Loucy (cell line): ENCODE results near the gene WBP1L.
A peak's percentile ranks its signal among the peaks of the same experiment; 100 is the strongest.

Experiments
- H2AFZ ChIP-seq: fragments of 200-600 bp; sonication (generic); 2 replicates; pipeline ENCODE4 v1.6.0; 2016; ENCODE audit warnings: antibody characterized with exemption, mild to moderate bottlenecking, low read length, moderate library complexity
- H3F3A ChIP-seq: fragments of 200-600 bp; 2 replicates; pipeline ENCODE4 v1.6.0; 2016; ENCODE audit warnings: antibody characterized with exemption, low read depth, mild to moderate bottlenecking
- H3K27me3 ChIP-seq: fragments of 200-600 bp; sonication (generic); 2 replicates; pipeline ENCODE4 v1.6.1; 2014; ENCODE audit warnings: low read length, mild to moderate bottlenecking; ENCODE audit not compliant: insufficient read depth, poor library complexity, severe bottlenecking
- H3K36me3 ChIP-seq: fragments of 200-600 bp; sonication (generic); 2 replicates; pipeline ENCODE4 v1.6.1; 2016; ENCODE audit warnings: low read length; ENCODE audit not compliant: insufficient read depth
- H3K4me1 ChIP-seq: fragments of 200-600 bp; sonication (generic); 2 replicates; pipeline ENCODE4 v1.5.1; 2014; ENCODE audit warnings: low read length, mild to moderate bottlenecking; ENCODE audit not compliant: insufficient read depth, poor library complexity, severe bottlenecking
- H3K4me2 ChIP-seq: fragments of 200-600 bp; sonication (generic); 2 replicates; pipeline ENCODE4 v1.6.0; 2014; ENCODE audit warnings: antibody characterized with exemption, low read length, low read depth, mild to moderate bottlenecking; ENCODE audit not compliant: poor library complexity, severe bottlenecking
- H3K4me3 ChIP-seq: fragments of 200-600 bp; sonication (generic); 2 replicates; pipeline ENCODE4 v1.5.1; 2014; ENCODE audit warnings: low read length, mild to moderate bottlenecking, mixed read lengths; ENCODE audit not compliant: poor library complexity, severe bottlenecking
- H3K79me2 ChIP-seq: fragments of 200-600 bp; sonication (generic); 2 replicates; pipeline ENCODE4 v1.6.1; 2014; ENCODE audit warnings: low read length; ENCODE audit not compliant: insufficient read depth
- H3K9ac ChIP-seq: fragments of 200-600 bp; sonication (generic); 2 replicates; pipeline ENCODE4 v1.6.0; 2014; ENCODE audit warnings: mild to moderate bottlenecking, low read depth, low read length, moderate library complexity; ENCODE audit not compliant: poor library complexity, severe bottlenecking
- H3K9me2 ChIP-seq: fragments of 200-600 bp; sonication (generic); replicated peaks from 2 replicates; pipeline ENCODE4 v1.6.1; 2016; ENCODE audit warnings: low read depth, low read length, mixed read lengths
- H3K9me3 ChIP-seq: fragments of 200-600 bp; sonication (generic); 2 replicates; pipeline ENCODE4 v1.6.1; 2014; ENCODE audit warnings: mild to moderate bottlenecking, antibody characterized with exemption, low read length, low read depth; ENCODE audit not compliant: insufficient read depth
- H4K20me1 ChIP-seq: fragments of 200-600 bp; sonication (generic); 2 replicates; pipeline ENCODE4 v1.6.0; 2014; ENCODE audit warnings: antibody characterized with exemption, low read length, mild to moderate bottlenecking; ENCODE audit not compliant: insufficient read depth, poor library complexity, severe bottlenecking
- EZH2phosphoT487 ChIP-seq: fragments of 200-600 bp; IDR thresholded peaks from 2 replicates; pipeline ENCODE4 v1.6.1; 2018; ENCODE audit warnings: antibody characterized with exemption, mild to moderate bottlenecking, moderate library complexity, borderline replicate concordance
- TF ChIP-seq, protein P1 (sequence below): fragments of 200-600 bp; sonication (generic); conservative IDR thresholded peaks from 2 replicates; pipeline ENCODE4 v1.5.1; 2014; ENCODE audit warnings: mild to moderate bottlenecking, antibody characterized with exemption, low read length

WBP1L gene

GRCh38 chr10:102743078-102743587, 615 bp upstream of the WBP1L start:
- H3K4me1 ChIP-seq = peaks cover 61% of the 10 kb centered on the region
- H3K79me2 ChIP-seq = peaks cover 34% of the 10 kb centered on the region
- H3K4me3 ChIP-seq = peak overlapping the region; percentile 30
- H3K9me3 ChIP-seq = no peaks in the 10 kb centered on the region
- H4K20me1 ChIP-seq = peaks cover 8% of the 10 kb centered on the region
- no peaks in the 10 kb centered on the region; the same call in 1 of the 2 replicates for H3K9me2 ChIP-seq
- H3K36me3 ChIP-seq = no peaks in the 10 kb centered on the region
- H3F3A ChIP-seq = no peaks in the 10 kb centered on the region; the same call in 1 of the 2 replicates
- peak overlapping the region; percentile 59 for H3K4me2 ChIP-seq
- no peaks in the 10 kb centered on the region for H3K27me3 ChIP-seq
- TF ChIP-seq, protein P1, sequence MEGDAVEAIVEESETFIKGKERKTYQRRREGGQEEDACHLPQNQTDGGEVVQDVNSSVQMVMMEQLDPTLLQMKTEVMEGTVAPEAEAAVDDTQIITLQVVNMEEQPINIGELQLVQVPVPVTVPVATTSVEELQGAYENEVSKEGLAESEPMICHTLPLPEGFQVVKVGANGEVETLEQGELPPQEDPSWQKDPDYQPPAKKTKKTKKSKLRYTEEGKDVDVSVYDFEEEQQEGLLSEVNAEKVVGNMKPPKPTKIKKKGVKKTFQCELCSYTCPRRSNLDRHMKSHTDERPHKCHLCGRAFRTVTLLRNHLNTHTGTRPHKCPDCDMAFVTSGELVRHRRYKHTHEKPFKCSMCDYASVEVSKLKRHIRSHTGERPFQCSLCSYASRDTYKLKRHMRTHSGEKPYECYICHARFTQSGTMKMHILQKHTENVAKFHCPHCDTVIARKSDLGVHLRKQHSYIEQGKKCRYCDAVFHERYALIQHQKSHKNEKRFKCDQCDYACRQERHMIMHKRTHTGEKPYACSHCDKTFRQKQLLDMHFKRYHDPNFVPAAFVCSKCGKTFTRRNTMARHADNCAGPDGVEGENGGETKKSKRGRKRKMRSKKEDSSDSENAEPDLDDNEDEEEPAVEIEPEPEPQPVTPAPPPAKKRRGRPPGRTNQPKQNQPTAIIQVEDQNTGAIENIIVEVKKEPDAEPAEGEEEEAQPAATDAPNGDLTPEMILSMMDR = no peak
- no peak for TF ChIP-seq EZH2phosphoT487
- H3K9ac ChIP-seq = no peak overlapping the region
- peak overlapping the region; percentile 98 for H2AFZ ChIP-seq

GRCh38 chr10:102744374-102745051, 765 bp downstream of the WBP1L start:
- H3K9me3 ChIP-seq = no peaks in the 10 kb centered on the region
- peak overlapping the region; percentile 88 for H3K4me2 ChIP-seq
- TF ChIP-seq, protein P1 = no peak
- TF ChIP-seq EZH2phosphoT487 = no peak
- no peaks in the 10 kb centered on the region; the same call in 1 of the 2 replicates for H3K9me2 ChIP-seq
- H3K4me3 ChIP-seq = peak overlapping the region; percentile 90
- no peaks in the 10 kb centered on the region for H3K27me3 ChIP-seq
- H2AFZ ChIP-seq = no peak overlapping the region
- H3K9ac ChIP-seq = peak overlapping the region; percentile 87
- H3F3A ChIP-seq = no peaks in the 10 kb centered on the region
- H3K79me2 ChIP-seq = peaks cover 40% of the 10 kb centered on the region
- peaks cover 48% of the 10 kb centered on the region for H3K4me1 ChIP-seq
- H3K36me3 ChIP-seq = no peaks in the 10 kb centered on the region
- peaks cover 8% of the 10 kb centered on the region for H4K20me1 ChIP-seq

DNA sequence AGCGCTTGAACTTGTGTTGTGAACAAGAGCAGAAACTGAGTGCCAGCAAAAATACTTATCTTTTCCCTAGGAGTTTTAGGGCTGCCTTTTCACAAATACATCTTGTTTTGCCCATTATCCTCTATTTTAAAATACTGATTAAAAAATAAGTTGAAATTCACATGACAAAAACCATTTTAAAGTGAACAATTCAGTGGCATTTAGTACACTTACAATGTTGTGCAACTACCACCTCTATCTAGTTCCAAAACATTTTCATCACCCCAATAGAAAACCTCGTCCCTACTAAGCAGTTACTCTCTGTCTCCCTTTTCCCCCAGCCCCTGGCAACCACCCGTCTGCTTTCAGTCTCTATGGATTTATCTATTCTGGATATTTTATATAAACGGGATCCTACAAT, 1.4 kb downstream of the WBP1L start:
- H3K9ac ChIP-seq = peak overlapping the region; percentile 87

More for the DNA sequence above, 1.4 kb downstream of the WBP1L start:
- H3K79me2 ChIP-seq = peaks cover 40% of the 10 kb centered on the region
- peak overlapping the region; percentile 90 for H3K4me3 ChIP-seq
- H3K27me3 ChIP-seq = no peaks in the 10 kb centered on the region
- H3F3A ChIP-seq = no peaks in the 10 kb centered on the region
- no peaks in the 10 kb centered on the region for H3K9me3 ChIP-seq
- H3K4me1 ChIP-seq = peaks cover 41% of the 10 kb centered on the region
- H3K36me3 ChIP-seq = no peaks in the 10 kb centered on the region
- H4K20me1 ChIP-seq = peaks cover 8% of the 10 kb centered on the region
- TF ChIP-seq EZH2phosphoT487 = no peak
- TF ChIP-seq, protein P1 = no peak
- no peak overlapping the region for H2AFZ ChIP-seq
- peak overlapping the region; percentile 88 for H3K4me2 ChIP-seq
- no peaks in the 10 kb centered on the region; the same call in 1 of the 2 replicates for H3K9me2 ChIP-seq
